Measurements from ENCODE around the gene DCC.
A peak's percentile ranks its signal among the peaks of the same experiment; 100 is the strongest.
"Not testable (repeated sequence)": the region's sequence is repeated elsewhere in the genome, so short reads cannot be mapped to it uniquely, and the experiment has no call there.

Gene DCC

DNA sequence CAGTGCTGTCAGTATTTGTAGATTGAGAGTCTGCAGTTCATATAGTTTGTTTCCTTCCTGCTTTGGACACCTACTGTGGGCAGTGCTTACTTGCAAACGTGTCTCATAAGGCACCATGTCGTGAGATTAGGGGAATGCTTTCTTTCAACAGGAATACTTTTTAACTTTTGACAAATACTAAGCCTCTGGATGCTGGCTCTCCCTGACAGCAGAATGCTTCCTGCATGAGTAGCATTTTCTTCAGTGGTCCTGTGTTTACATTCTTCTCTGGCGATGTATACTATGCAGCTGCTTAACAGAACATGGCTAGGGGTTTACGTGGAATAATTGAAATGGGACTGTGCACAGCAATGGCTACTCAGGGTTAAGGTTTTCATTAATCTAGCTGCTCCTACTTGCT, 1077.0 kb downstream of the DCC start:
- DNase-seq (ENCODE audit: low spot score): no peak

GRCh38 chr18:53421869-53422268, 1081.9 kb downstream of the DCC start:
- DNase-seq (ENCODE audit: low spot score): no peak

GRCh38 chr18:53422896-53423295, 1082.9 kb downstream of the DCC start:
- DNase-seq (ENCODE audit: low spot score): no peak

DNA sequence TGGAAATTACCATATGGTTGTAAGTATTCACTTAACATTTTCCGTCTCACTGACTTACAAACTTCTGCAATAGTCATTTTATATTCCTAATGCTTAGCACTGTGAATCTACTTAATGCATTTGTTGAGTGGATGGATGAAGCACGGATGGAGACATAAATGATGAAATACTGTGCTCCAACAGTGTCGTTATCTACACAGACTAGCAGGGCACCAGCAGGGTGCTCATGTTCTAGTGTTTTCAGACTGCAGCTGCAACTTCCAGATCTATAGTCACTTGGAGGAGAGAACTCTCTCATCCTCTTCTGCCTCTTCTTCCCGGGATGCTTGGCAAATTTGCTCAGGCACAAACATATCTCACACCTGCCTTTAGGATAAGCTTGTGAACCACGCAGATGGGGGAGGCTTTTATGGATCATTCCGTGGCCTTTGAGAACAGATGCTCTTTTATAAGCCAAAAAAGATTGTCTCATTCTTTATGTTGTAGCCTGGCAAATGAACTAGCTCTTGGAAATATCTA, 1086.7 kb downstream of the DCC start:
- no peak for DNase-seq (ENCODE audit: low spot score)

DNA sequence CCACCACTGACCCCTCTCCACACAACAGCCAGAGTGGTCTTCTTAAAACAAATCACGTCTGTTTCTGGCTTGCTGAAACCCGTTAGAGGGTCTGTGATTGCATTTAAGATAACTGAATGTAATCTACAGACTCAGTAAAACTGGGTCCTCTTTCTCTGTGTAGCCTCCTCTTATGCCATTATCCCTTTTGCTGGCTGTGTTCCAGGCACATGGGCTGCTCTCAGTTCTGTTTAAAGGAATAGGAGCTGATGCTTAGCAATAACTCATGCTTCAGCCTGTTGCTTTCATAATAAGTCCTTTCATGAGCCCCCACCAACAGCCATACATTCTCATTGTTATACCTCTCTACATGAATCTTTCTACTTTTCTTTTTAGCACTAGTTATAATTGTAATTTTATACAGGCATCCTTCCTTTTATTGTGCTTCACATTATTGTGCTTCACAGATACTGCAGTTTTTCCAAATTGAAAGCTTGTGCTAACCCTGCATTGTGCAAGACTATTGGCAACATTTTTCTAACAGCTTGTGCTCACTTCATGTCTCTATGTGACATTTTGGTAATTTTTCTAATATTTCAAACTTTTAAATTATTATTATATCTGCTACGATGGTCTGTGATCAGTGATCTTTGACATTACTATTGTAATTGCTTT, 1101.9 kb downstream of the DCC start:
- DNase-seq (ENCODE audit: low spot score): no peak

GRCh38 chr18:53442415-53442783, 1102.4 kb downstream of the DCC start:
- no peak for DNase-seq (ENCODE audit: low spot score)

DNA sequence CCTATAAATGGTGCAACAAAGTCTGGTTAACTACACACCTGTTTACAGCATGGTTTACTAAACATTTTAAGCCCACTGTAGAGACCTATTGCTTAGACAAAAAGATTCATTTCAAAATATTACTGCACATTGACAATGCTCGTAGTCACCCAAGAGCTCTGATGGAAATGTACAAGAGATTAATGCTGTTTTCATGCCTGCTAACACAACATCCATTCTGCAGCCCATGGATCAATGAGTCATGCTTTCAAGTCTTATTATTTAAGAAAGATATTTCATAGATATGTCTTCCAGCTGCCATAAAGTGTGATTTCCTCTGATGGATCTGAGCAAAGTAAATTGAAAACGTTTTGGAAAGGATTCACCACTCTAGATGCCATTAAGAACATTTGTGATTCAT, 1103.3 kb downstream of the DCC start:
- no peak for DNase-seq (ENCODE audit: low spot score)

GRCh38 chr18:53443831-53444230, 1103.8 kb downstream of the DCC start:
- no peak for DNase-seq (ENCODE audit: low spot score)

DNA sequence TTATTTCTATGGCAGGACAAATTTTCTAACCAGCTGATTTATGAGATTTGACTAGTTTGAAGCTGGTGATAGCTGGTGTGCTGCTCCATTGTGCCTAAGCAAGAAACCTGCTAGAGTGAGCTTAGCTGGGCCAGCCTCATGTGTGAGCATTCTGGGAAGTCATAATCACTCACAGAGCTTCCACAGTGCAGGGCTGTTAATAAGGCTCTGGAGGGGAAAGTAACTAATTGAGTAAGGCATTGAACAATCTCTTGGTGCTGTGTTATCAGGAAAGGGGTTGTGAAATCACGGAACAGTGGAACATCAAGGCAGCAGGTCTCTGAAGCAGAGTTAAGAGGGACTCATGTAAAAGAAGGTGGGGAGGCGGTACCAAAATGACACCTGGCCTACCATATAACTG, 1111.9 kb downstream of the DCC start:
- no peak for DNase-seq (ENCODE audit: low spot score)

- no peak for DNase-seq (ENCODE audit: low spot score)
Observed at GRCh38 chr18:53457068-53457467, 1117.1 kb downstream of the DCC start.

DNA sequence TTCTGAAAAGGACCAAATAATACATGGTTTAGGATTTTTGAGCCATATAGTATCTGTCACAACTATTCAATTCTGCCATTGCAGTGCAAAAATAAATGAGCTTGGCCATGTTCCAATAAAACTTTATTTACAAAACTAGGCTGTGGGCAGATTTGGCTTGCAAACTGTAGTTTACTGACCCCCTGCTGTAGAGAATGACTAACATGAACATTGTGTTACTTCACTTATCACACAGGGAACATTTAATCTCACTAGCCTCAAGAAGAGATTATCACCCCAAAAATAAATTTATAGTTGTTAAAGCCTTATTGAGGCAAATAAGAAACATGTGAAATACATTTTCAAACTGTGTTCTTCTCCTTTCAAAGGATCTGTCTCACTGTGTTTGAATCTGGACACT, 1118.3 kb downstream of the DCC start:
- no peak for DNase-seq (ENCODE audit: low spot score)

GRCh38 chr18:53458944-53459580, 1119.1 kb downstream of the DCC start:
- peak; percentile 60 for DNase-seq (ENCODE audit: low spot score)

- no peak for DNase-seq (ENCODE audit: low spot score)
Observed at GRCh38 chr18:53467756-53468155, 1127.8 kb downstream of the DCC start.

DNA sequence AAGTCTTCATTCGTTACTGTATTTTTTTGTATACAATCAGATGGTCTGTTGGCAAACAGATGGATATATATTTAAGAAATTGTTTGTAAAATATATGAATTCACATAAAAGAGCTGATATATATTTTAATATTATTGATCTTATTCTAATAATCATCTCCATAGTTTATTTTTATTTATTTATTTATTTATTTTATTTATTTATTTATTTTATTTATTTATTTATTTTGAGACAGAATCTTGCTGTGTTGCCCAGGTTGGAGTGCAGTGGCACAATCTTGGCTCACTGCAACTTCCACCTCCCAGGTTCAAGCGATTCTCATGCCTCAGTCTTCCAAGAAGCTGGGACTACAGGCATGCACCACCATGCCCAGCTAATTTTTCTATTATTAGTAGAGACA, 1128.2 kb downstream of the DCC start:
- not testable (repeated sequence) for DNase-seq (ENCODE audit: low spot score)

- DNase-seq (ENCODE audit: low spot score): no peak
Observed at GRCh38 chr18:53472546-53472945, 1132.5 kb downstream of the DCC start.

DNA sequence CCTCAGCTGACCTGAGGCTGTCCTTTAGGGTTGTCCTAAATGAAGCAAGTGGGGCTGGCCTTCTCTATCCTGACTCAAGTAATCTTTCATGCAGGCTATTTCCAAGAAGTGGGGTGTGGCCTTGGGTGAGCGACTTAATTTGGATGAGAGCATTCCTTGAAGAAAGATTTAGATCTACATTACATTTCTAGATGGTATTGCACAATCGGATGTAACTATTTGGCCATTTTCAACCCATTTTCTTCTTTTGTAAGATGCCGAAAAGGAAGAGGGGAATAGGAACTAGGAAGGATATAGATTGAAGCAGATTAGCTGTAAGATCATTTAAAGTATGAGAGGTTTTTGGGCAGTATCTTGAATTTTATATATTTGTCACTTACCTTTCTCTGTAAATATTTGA, 1138.2 kb downstream of the DCC start:
- no peak for DNase-seq (ENCODE audit: low spot score)

DNA sequence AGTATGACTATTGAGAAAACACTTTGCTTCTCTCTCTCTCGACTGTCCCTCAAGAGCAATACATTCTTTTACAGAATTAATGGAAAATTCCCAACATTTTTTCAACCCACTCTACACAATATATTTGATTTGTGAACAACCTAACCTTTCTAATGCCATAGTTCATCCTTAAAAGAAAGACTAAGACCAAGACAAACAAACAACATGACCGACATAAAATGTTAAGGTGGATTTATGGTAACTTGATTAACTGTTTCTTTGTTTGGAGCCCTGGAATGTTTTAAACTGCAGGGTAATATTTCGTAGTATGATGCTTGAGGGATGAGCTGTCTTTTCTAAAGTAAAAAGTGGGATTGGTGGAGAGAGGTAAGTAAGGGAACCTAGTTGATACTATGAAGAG, 1146.3 kb downstream of the DCC start:
- no peak for DNase-seq (ENCODE audit: low spot score)

GRCh38 chr18:53489266-53489665, 1149.3 kb downstream of the DCC start:
- no peak for DNase-seq (ENCODE audit: low spot score)

DNA sequence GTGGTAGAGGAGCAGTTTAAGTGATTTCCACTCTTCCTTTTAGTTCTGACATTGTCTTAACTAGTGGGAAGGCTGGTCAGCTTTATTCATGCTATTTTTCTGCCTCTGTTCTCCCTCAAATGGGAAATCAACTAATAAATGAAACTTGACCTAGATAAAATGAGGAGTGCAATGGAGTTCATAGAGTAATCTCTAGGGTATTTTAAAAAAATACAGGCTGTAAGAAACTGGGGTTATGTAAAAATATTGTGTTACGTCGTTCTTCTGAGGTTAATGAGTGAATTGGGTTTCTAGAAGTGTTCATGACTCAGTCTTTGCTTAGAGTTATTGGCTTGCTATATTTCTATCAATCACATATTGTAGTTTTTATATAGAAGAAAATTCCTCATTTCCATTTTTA, 1150.0 kb downstream of the DCC start:
- no peak for DNase-seq (ENCODE audit: low spot score)

GRCh38 chr18:53496028-53496427, 1156.0 kb downstream of the DCC start:
- DNase-seq (ENCODE audit: low spot score): no peak

GRCh38 chr18:53503914-53504441, 1164.0 kb downstream of the DCC start:
- no peak for DNase-seq (ENCODE audit: low spot score)

GRCh38 chr18:53508529-53508928, 1168.5 kb downstream of the DCC start:
- no peak for DNase-seq (ENCODE audit: low spot score)

DNA sequence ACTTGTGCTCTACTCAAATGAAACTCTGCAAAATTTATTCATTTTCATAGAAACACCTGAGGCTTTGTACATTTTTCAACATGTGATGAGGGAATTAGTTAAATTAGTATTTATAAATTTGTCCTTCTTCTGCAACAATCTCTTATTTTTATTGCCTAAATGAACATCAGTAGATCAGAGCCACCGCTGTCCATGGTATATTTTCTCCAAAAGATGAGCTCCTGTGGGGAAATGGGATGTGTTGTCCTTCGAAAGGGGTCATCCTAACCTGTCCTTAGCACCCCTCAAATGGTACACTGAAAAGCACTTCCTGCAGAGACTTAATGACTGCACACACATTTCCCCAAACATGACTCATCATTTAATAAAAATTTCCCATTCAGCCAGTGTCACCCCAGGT, 1169.9 kb downstream of the DCC start:
- DNase-seq (ENCODE audit: low spot score): no peak

GRCh38 chr18:53511725-53512124, 1171.7 kb downstream of the DCC start:
- not testable (repeated sequence) for DNase-seq (ENCODE audit: low spot score)

Data from globus pallidus (tissue), 1 donor.